ENCODE data around the gene C12orf42. TPM values are rescaled to one million over a fixed set of nuclear protein-coding genes. Genes with fewer than 3 reads are reported as not detected.
"Not testable (repeated sequence)": the region's sequence is repeated elsewhere in the genome, so short reads cannot be mapped to it uniquely, and the experiment has no call there.

C12orf42 gene
- total RNA-seq, 1 donor: not detected

DNA sequence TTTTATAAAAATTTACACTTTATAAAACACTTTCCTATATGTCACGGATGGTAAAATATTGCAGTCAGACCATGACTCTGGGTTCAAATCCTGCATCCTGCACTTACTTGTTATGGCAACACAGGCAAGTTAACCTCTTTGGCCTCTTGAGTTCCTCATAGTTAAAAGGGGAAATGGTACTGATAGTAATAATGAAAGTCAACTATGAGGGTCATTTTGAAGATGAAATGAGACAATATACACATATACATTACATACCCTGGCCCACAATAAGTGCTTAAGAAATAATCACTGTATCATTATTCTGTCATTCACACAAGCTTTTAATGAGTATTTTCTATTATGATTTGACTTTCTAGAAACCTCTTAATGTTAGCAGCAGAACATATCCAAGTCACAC lies 64.4 kb downstream of the C12orf42 start:
- no peak overlapping the region for H3K4me3 ChIP-seq (ENCODE audit: low read depth, low read length)
- DNase-seq (ENCODE audit: low read depth): no peak

DNA sequence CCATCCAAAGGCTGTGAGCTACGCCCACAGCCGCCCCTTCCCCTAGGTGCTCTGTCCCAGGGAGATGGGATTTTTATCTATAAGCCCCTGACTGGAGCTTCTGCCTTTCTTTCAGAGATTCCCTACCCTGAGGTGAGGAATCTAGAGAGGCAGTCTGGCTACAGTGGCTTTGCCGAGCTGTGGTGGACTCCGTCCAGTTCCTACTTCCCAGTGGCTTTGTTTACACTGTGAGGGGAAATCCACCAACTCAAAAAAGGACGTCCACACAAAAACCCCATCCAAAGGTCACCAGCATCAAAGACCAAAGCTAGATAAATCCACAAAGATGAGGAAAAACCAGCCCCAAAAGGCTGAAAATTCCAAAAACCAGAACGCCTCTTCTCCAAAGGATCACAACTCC lies 70.1 kb downstream of the C12orf42 start:
- not testable (repeated sequence) for DNase-seq (ENCODE audit: low read depth)

More for the DNA sequence above, 64.4 kb downstream of the C12orf42 start:
- TF ChIP-seq, protein P1, sequence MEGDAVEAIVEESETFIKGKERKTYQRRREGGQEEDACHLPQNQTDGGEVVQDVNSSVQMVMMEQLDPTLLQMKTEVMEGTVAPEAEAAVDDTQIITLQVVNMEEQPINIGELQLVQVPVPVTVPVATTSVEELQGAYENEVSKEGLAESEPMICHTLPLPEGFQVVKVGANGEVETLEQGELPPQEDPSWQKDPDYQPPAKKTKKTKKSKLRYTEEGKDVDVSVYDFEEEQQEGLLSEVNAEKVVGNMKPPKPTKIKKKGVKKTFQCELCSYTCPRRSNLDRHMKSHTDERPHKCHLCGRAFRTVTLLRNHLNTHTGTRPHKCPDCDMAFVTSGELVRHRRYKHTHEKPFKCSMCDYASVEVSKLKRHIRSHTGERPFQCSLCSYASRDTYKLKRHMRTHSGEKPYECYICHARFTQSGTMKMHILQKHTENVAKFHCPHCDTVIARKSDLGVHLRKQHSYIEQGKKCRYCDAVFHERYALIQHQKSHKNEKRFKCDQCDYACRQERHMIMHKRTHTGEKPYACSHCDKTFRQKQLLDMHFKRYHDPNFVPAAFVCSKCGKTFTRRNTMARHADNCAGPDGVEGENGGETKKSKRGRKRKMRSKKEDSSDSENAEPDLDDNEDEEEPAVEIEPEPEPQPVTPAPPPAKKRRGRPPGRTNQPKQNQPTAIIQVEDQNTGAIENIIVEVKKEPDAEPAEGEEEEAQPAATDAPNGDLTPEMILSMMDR (IDR thresholded peaks at IDR 0.05; ENCODE audit: insufficient read depth, low read depth, low read length): no peak

GRCh38 chr12:103424849-103425586 lies 70.8 kb downstream of the C12orf42 start:
- DNase-seq (ENCODE audit: low read depth): not testable (repeated sequence)

More for the DNA sequence above, 70.1 kb downstream of the C12orf42 start:
- not testable (repeated sequence) for H3K4me3 ChIP-seq (ENCODE audit: low read depth, low read length)

GRCh38 chr12:103423516-103423910 lies 72.3 kb downstream of the C12orf42 start:
- TF ChIP-seq, protein P1 (IDR thresholded peaks at IDR 0.05; ENCODE audit: insufficient read depth, low read depth, low read length): no peak
- H3K4me3 ChIP-seq (ENCODE audit: low read depth, low read length): no peak overlapping the region
- no peak for DNase-seq (ENCODE audit: low read depth)

More at GRCh38 chr12:103424849-103425586, 70.8 kb downstream of the C12orf42 start:
- not testable (repeated sequence) for H3K4me3 ChIP-seq (ENCODE audit: low read depth, low read length)

GRCh38 chr12:103422746-103423515 lies 72.8 kb downstream of the C12orf42 start:
- TF ChIP-seq, protein P1 (IDR thresholded peaks at IDR 0.05; ENCODE audit: insufficient read depth, low read depth, low read length): no peak
- no peak overlapping the region for H3K4me3 ChIP-seq (ENCODE audit: low read depth, low read length)
- no peak for DNase-seq (ENCODE audit: low read depth)

- no peak overlapping the region for H3K4me3 ChIP-seq (ENCODE audit: low read depth, low read length)
- TF ChIP-seq, protein P1 (IDR thresholded peaks at IDR 0.05; ENCODE audit: insufficient read depth, low read depth, low read length): no peak
- DNase-seq (ENCODE audit: low read depth): no peak
Observed at GRCh38 chr12:103422328-103422727, 73.4 kb downstream of the C12orf42 start.

- no peak for DNase-seq (ENCODE audit: low read depth)
- H3K4me3 ChIP-seq (ENCODE audit: low read depth, low read length): no peak overlapping the region
- TF ChIP-seq, protein P1 (IDR thresholded peaks at IDR 0.05; ENCODE audit: insufficient read depth, low read depth, low read length): no peak
Observed at GRCh38 chr12:103421402-103421801, 74.4 kb downstream of the C12orf42 start.

All from fibroblast of villous mesenchyme (primary cell).